Neutrophil (primary cell): ENCODE data around the gene CDC73.

Source experiments
- H3K27ac ChIP-seq: fragments of 200-600 bp; sonication (generic); 2 replicates; pipeline ENCODE4 v1.5.1; 2016; ENCODE audit warnings: mild to moderate bottlenecking, moderate library complexity
- H3K27me3 ChIP-seq: fragments of 200-600 bp; sonication (generic); 2 replicates; pipeline ENCODE4 v1.6.0; 2016; ENCODE audit warnings: mild to moderate bottlenecking
- H3K36me3 ChIP-seq: fragments of 200-600 bp; sonication (generic); 2 replicates; pipeline ENCODE4 v1.5.1; 2017
- H3K4me1 ChIP-seq, 2 experiments: fragments of 200-600 bp in 1 of 2; sonication (generic) in 1 of 2; 1 replicate in 1 of 2; 2 replicates in 1 of 2; pipeline versions ENCODE4 v1.5.1 to v1.6.1; 2013 to 2016; ENCODE audit warnings: low read depth in 1 of 2, low read length in 1 of 2, mild to moderate bottlenecking in 1 of 2, moderate library complexity in 1 of 2; ENCODE audit not compliant: control insufficient read depth in 1 of 2, insufficient read depth in 1 of 2
- H3K4me3 ChIP-seq, 2 experiments: fragments of 200-600 bp in 1 of 2; sonication (generic) in 1 of 2; 1 replicate in 1 of 2; 2 replicates in 1 of 2; pipeline ENCODE4 v1.5.1; 2013 to 2016; ENCODE audit warnings: low read depth in 1 of 2, low read length in 1 of 2, mild to moderate bottlenecking in 1 of 2, moderate library complexity in 1 of 2
- H3K9me3 ChIP-seq: fragments of 200-600 bp; sonication (generic); 2 replicates; pipeline ENCODE4 v1.5.1; 2016
- CTCF ChIP-seq: fragments of 200-600 bp; sonication (generic); IDR thresholded peaks from 2 replicates; pipeline ENCODE4 v1.5.1; 2016; ENCODE audit warnings: antibody characterized with exemption

CDC73 gene

GRCh38 chr1:193192586-193192985, 70.8 kb downstream of the CDC73 start:
- Histone ChIP-seq H3K9me3 (no peaks in the 10 kb centered on the region), H3K36me3 (no peaks in the 10 kb centered on the region), H3K27me3 (no peaks in the 10 kb centered on the region), H3K27ac (no peak overlapping the region), H3K4me3 (no peak overlapping the region), H3K4me1 (no peaks in the 10 kb centered on the region)
- TF ChIP-seq CTCF = no peak

- H3K9me3 ChIP-seq = no peaks in the 10 kb centered on the region
- H3K36me3 ChIP-seq = peaks cover under 1% of the 10 kb centered on the region
- H3K27me3 ChIP-seq = no peaks in the 10 kb centered on the region
- no peak overlapping the region for H3K27ac ChIP-seq
- no peaks in the 10 kb centered on the region for H3K4me1 ChIP-seq
- no peak for TF ChIP-seq CTCF
- no peak overlapping the region for H3K4me3 ChIP-seq
These were observed 78.1 kb downstream of the CDC73 start for GRCh38 chr1:193199940-193200339.

DNA sequence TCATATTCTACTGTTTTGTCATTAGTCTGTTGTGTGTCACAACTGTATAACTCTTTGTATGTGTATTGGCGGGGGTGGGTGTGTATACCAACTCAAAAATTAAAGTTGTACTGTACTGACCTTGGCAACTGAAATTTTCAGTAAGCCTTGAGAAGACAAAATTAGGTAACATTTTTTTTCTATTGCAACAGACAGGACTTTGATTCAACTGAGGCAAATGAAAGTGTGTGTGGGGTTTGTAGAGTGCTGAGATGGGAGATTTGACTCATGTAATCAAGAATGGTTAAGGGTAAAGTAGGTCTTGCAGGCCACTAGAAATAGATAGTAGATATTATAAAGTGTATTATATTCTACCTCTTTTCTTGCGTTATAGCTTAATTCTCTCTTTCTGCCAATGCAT, 79.2 kb downstream of the CDC73 start:
- Histone ChIP-seq H3K27me3 (no peaks in the 10 kb centered on the region), H3K36me3 (peaks cover 6% of the 10 kb centered on the region), H3K9me3 (no peaks in the 10 kb centered on the region), H3K27ac (no peak overlapping the region), H3K4me1 (no peaks in the 10 kb centered on the region), H3K4me3 (no peak overlapping the region)
- no peak for TF ChIP-seq CTCF

DNA sequence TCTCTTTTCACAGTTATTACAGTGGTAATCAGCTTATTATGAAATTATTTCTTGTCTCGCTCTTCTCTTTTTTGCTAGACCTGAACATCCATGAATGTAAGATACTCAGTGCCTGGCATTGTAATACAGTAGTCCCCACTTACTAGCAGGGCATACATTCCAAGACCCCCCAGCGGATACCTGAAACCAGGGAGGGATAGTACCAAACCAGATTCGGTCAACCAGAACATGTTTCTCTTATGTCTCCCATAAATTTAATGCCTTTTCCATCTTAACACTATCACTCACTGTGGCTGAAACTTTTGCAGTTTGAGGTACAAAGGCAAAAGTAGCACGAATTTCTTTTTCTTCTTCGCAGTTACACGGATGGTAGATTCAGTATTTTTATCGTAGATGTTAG, 89.2 kb downstream of the CDC73 start:
- H3K9me3 ChIP-seq = peaks cover 6% of the 10 kb centered on the region
- TF ChIP-seq CTCF = no peak
- peaks cover 27% of the 10 kb centered on the region for H3K36me3 ChIP-seq
- H3K27ac ChIP-seq = no peak overlapping the region
- no peak overlapping the region for H3K4me3 ChIP-seq
- H3K27me3 ChIP-seq = no peaks in the 10 kb centered on the region
- no peaks in the 10 kb centered on the region for H3K4me1 ChIP-seq

- Histone ChIP-seq H3K4me3 (no peak overlapping the region), H3K27me3 (no peaks in the 10 kb centered on the region), H3K9me3 (peaks cover 6% of the 10 kb centered on the region), H3K36me3 (peaks cover 27% of the 10 kb centered on the region), H3K27ac (no peak overlapping the region), H3K4me1 (no peaks in the 10 kb centered on the region)
- no peak for TF ChIP-seq CTCF
These were observed 89.7 kb downstream of the CDC73 start for GRCh38 chr1:193211539-193211938.

DNA sequence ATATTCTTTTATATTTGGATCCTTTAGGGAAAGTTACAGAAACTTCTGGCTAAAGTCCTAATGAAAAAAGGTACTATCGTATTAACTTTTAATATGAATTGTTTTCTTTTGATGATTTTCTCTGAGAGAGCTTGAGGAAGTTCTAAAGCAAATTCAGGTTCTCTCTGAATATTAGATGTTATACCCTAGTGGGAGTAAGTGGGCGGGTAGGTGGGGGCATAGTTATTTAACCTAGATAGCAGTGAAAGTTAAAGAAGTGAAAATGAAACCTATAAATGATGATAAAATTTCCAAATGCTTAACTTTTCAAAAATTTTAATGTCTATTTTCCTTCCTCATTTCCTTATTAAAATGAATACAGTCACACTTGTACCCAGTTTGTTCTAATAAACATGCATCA, 90.8 kb downstream of the CDC73 start:
- no peak overlapping the region for H3K4me3 ChIP-seq
- H3K4me1 ChIP-seq = no peaks in the 10 kb centered on the region
- TF ChIP-seq CTCF = no peak
- no peak overlapping the region for H3K27ac ChIP-seq
- peaks cover under 1% of the 10 kb centered on the region for H3K9me3 ChIP-seq
- H3K27me3 ChIP-seq = no peaks in the 10 kb centered on the region
- H3K36me3 ChIP-seq = peaks cover 36% of the 10 kb centered on the region
